OCI-M2 (cell line): Measurements from ENCODE around the gene TRPM3.
"Not testable (repeated sequence)": the region's sequence is repeated elsewhere in the genome, so short reads cannot be mapped to it uniquely, and the experiment has no call there.

ENCODE experiments used
- DNase-seq: peaks from one replicate; lab custom pipeline; 2025; ENCODE audit not compliant: unreplicated experiment; lab: John Stamatoyannopoulos, UW

TRPM3 gene

GRCh38 chr9:71001780-71002386 is 119.5 kb downstream of the TRPM3 start:
- DNase-seq = no peak

GRCh38 chr9:70998962-70999361 is 122.5 kb downstream of the TRPM3 start:
- DNase-seq = no peak

GRCh38 chr9:70995511-70995910 is 125.9 kb downstream of the TRPM3 start:
- DNase-seq = no peak

- DNase-seq = no peak
Measured at GRCh38 chr9:70994582-70994981, 126.8 kb downstream of the TRPM3 start.

- DNase-seq = no peak
Measured at GRCh38 chr9:70988551-70988950, 132.9 kb downstream of the TRPM3 start.

- DNase-seq = no peak
Measured at GRCh38 chr9:70987986-70988385, 133.4 kb downstream of the TRPM3 start.

GRCh38 chr9:70986984-70987383 is 134.4 kb downstream of the TRPM3 start:
- no peak for DNase-seq

- no peak for DNase-seq
Measured at GRCh38 chr9:70983723-70984295, 137.6 kb downstream of the TRPM3 start.

GRCh38 chr9:70981312-70981711 is 140.1 kb downstream of the TRPM3 start:
- DNase-seq = no peak

- DNase-seq = no peak
Measured at GRCh38 chr9:70979966-70980365, 141.5 kb downstream of the TRPM3 start.

- DNase-seq = no peak
Measured at GRCh38 chr9:70978085-70978484, 143.3 kb downstream of the TRPM3 start.

- DNase-seq = no peak
Measured at GRCh38 chr9:70975821-70976220, 145.6 kb downstream of the TRPM3 start.

- no peak for DNase-seq
Measured at GRCh38 chr9:70971723-70972122, 149.7 kb downstream of the TRPM3 start.

- DNase-seq = not testable (repeated sequence)
Measured at GRCh38 chr9:70966380-70966779, 155.0 kb downstream of the TRPM3 start.

- DNase-seq = no peak
Measured at GRCh38 chr9:70964861-70965260, 156.6 kb downstream of the TRPM3 start.

GRCh38 chr9:70963554-70963953 is 157.9 kb downstream of the TRPM3 start:
- no peak for DNase-seq

- DNase-seq = no peak
Measured at GRCh38 chr9:70962761-70963440, 158.5 kb downstream of the TRPM3 start.

GRCh38 chr9:70959366-70959765 is 162.1 kb downstream of the TRPM3 start:
- no peak for DNase-seq

GRCh38 chr9:70954596-70955143 is 166.8 kb downstream of the TRPM3 start:
- DNase-seq = no peak

- DNase-seq = no peak
Measured at GRCh38 chr9:70954126-70954525, 167.3 kb downstream of the TRPM3 start.

GRCh38 chr9:70951749-70952727 is 169.4 kb downstream of the TRPM3 start:
- DNase-seq = no peak
